Measurements from ENCODE around the gene CNTNAP2.

DNA sequence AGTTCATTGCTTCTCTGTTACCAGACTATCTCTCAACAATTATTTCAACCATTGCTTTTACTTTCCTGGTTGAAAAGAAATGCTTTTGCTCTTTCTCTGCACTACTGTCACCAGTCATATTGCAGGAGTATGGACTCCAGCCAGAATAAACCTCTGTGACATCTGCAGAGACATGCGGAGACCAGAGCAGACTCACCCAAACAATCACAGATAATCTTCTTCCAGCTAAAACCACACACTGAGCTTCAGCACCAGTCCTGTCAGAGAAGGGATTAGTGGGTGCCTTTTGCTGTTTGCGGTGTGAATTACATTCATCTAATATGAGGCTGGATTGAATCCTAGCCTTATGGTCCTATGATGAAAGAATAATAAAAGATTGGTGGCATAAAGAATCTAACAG, 258.6 kb downstream of the CNTNAP2 start:
- TF ChIP-seq, protein P1, sequence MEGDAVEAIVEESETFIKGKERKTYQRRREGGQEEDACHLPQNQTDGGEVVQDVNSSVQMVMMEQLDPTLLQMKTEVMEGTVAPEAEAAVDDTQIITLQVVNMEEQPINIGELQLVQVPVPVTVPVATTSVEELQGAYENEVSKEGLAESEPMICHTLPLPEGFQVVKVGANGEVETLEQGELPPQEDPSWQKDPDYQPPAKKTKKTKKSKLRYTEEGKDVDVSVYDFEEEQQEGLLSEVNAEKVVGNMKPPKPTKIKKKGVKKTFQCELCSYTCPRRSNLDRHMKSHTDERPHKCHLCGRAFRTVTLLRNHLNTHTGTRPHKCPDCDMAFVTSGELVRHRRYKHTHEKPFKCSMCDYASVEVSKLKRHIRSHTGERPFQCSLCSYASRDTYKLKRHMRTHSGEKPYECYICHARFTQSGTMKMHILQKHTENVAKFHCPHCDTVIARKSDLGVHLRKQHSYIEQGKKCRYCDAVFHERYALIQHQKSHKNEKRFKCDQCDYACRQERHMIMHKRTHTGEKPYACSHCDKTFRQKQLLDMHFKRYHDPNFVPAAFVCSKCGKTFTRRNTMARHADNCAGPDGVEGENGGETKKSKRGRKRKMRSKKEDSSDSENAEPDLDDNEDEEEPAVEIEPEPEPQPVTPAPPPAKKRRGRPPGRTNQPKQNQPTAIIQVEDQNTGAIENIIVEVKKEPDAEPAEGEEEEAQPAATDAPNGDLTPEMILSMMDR (IDR thresholded peaks at IDR 0.05; ENCODE audit: borderline replicate concordance, extremely low read depth, low read length, poor library complexity, severe bottlenecking): no peak
- no peak for TF ChIP-seq EZH2 (IDR thresholded peaks at IDR 0.05; ENCODE audit: borderline replicate concordance, low read depth, low read length, severe bottlenecking)
